ENCODE results near the gene ZSWIM3.

ZSWIM3 gene

DNA sequence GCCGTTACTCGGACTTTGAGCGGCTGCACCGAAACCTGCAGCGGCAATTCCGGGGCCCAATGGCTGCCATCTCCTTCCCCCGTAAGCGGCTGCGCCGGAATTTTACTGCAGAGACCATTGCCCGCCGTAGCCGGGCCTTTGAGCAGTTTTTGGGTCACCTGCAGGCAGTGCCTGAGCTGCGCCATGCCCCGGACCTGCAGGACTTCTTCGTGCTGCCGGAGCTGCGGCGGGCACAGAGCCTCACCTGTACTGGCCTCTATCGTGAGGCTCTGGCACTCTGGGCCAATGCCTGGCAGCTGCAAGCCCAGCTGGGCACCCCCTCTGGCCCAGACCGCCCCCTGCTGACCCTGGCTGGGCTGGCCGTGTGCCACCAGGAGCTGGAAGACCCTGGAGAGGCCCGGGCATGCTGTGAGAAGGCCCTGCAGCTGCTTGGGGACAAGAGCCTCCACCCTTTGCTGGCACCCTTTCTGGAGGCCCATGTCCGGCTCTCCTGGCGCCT is 16.7 kb upstream of the ZSWIM3 start:
- Histone ChIP-seq H3K4ac (ENCODE audit: low read length) (no peak overlapping the region), H3K14ac (ENCODE audit: low read length) (peak overlapping the region; percentile 56), H2BK120ac (ENCODE audit: low read depth, low read length) (no peak overlapping the region), H3K9me3 (replicated peaks in 1 of 2; ENCODE audit: control insufficient read depth in 2 of 2, insufficient read depth in 1 of 2, low read depth in 1 of 2, low read length in 2 of 2) (no peaks in the 10 kb centered on the region), H3K4me2 (ENCODE audit: insufficient read depth, low read length, poor library complexity, severe bottlenecking) (no peak overlapping the region), H3K27ac (replicated peaks; ENCODE audit: low read length) (no peak overlapping the region), H3K27me3 (ENCODE audit: control insufficient read depth in 3 of 3, insufficient read depth in 3 of 3, low read depth in 1 of 3, low read length in 3 of 3) (no peaks in the 10 kb centered on the region), H3K4me3 (ENCODE audit: low read length in 2 of 2) (no peak overlapping the region), H3K4me1 (ENCODE audit: control insufficient read depth in 2 of 2, insufficient read depth in 1 of 2, low read depth in 1 of 2, low read length in 2 of 2) (no peaks in the 10 kb centered on the region), H4K8ac (ENCODE audit: low read depth, low read length) (no peak overlapping the region), H3K36me3 (replicated peaks in 1 of 2; ENCODE audit: control insufficient read depth in 2 of 2, insufficient read depth in 2 of 2, low read length in 2 of 2) (peaks cover 15 to 68% of the 10 kb centered on the region in 2 donors), H2AFZ (ENCODE audit: low read length) (no peak overlapping the region), H3K18ac (ENCODE audit: low read length) (no peak overlapping the region), H3K79me1 (ENCODE audit: low read depth, low read length) (no peaks in the 10 kb centered on the region), H2BK15ac (ENCODE audit: low read length) (no peak overlapping the region), H2BK5ac (ENCODE audit: low read length) (peak overlapping the region; percentile 53), H2AK5ac (ENCODE audit: low read depth, low read length) (no peak overlapping the region), H3K23ac (ENCODE audit: low read depth, low read length, poor library complexity) (peak overlapping the region; percentile 65), H2BK12ac (ENCODE audit: low read length) (no peak overlapping the region), H3K9ac (ENCODE audit: low read depth, low read length, poor library complexity) (no peak overlapping the region), H4K91ac (ENCODE audit: low read depth, low read length, poor library complexity) (no peak overlapping the region)
- DNase-seq (ENCODE audit: low spot score) = no peak
- no CpG with 5 or more reads among the region's 25 CpGs for WGBS, 2 donors (ENCODE audit: extremely low coverage in 2 of 2, insufficient read length in 2 of 2, insufficient replicate concordance in 1 of 2)

DNA sequence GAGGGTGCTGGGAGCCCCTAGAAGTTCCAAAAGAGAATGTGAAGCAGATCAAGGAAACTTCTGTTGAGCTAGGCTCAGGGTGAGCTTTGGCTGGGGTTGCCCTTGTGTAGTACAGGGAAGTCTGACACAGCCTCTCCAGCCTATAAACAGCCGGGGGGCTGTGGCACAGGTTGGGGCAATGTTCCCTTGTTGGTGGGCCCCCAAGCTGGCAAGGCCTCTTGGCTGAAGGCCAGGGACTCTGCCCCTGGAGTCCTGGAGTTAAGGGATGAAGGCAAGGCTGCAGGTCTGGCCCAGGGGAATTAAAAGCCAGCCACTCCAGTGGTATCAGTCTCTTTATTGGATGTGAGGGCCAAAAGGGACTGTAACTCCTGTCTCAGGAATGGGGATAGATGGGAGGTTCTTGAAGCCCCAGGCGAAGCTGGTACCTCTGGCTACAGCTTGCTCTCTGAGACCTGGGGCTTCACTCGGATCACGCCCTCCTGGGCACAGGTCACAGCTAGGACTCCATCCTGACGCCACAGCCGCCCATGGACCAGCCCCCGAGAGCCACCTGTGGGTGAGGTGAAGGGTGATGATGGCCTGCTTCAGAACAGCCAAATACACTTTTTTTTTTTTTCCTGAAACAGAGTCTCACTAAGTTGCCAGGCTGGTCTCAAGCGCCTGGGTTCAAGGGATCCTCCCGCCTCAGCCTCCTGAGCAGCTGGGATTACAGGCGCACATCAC is 15.8 kb upstream of the ZSWIM3 start:
- no peak overlapping the region for H3K23ac ChIP-seq (ENCODE audit: low read depth, low read length, poor library complexity)
- no peak overlapping the region for H4K91ac ChIP-seq (ENCODE audit: low read depth, low read length, poor library complexity)
- no peak overlapping the region for H3K4ac ChIP-seq (ENCODE audit: low read length)
- no peak for DNase-seq (ENCODE audit: low spot score)
- no peak overlapping the region for H2BK15ac ChIP-seq (ENCODE audit: low read length)
- no peak overlapping the region for H2BK5ac ChIP-seq (ENCODE audit: low read length)
- H2BK12ac ChIP-seq (ENCODE audit: low read length) = no peak overlapping the region
- no CpG with 5 or more reads among the region's 10 CpGs for WGBS, 2 donors (ENCODE audit: extremely low coverage in 2 of 2, insufficient read length in 2 of 2, insufficient replicate concordance in 1 of 2)
- H2AK5ac ChIP-seq (ENCODE audit: low read depth, low read length) = no peak overlapping the region
- no peaks in the 10 kb centered on the region for H3K27me3 ChIP-seq (ENCODE audit: control insufficient read depth in 3 of 3, insufficient read depth in 3 of 3, low read depth in 1 of 3, low read length in 3 of 3)
- H3K14ac ChIP-seq (ENCODE audit: low read length) = no peak overlapping the region
- no peak overlapping the region for H4K8ac ChIP-seq (ENCODE audit: low read depth, low read length)
- no peak overlapping the region for H3K4me3 ChIP-seq (ENCODE audit: low read length in 2 of 2)
- H2AFZ ChIP-seq (ENCODE audit: low read length) = no peak overlapping the region
- H3K79me1 ChIP-seq (ENCODE audit: low read depth, low read length) = no peaks in the 10 kb centered on the region
- H3K9me3 ChIP-seq (replicated peaks in 1 of 2; ENCODE audit: control insufficient read depth in 2 of 2, insufficient read depth in 1 of 2, low read depth in 1 of 2, low read length in 2 of 2) = no peaks in the 10 kb centered on the region
- H2BK120ac ChIP-seq (ENCODE audit: low read depth, low read length) = no peak overlapping the region
- H3K4me1 ChIP-seq (ENCODE audit: control insufficient read depth in 2 of 2, insufficient read depth in 1 of 2, low read depth in 1 of 2, low read length in 2 of 2) = no peaks in the 10 kb centered on the region
- no peak overlapping the region for H3K27ac ChIP-seq (replicated peaks; ENCODE audit: low read length)
- H3K4me2 ChIP-seq (ENCODE audit: insufficient read depth, low read length, poor library complexity, severe bottlenecking) = no peak overlapping the region
- peaks cover 18 to 71% of the 10 kb centered on the region in 2 donors for H3K36me3 ChIP-seq (replicated peaks in 1 of 2; ENCODE audit: control insufficient read depth in 2 of 2, insufficient read depth in 2 of 2, low read length in 2 of 2)
- H3K9ac ChIP-seq (ENCODE audit: low read depth, low read length, poor library complexity) = no peak overlapping the region
- H3K18ac ChIP-seq (ENCODE audit: low read length) = no peak overlapping the region

DNA sequence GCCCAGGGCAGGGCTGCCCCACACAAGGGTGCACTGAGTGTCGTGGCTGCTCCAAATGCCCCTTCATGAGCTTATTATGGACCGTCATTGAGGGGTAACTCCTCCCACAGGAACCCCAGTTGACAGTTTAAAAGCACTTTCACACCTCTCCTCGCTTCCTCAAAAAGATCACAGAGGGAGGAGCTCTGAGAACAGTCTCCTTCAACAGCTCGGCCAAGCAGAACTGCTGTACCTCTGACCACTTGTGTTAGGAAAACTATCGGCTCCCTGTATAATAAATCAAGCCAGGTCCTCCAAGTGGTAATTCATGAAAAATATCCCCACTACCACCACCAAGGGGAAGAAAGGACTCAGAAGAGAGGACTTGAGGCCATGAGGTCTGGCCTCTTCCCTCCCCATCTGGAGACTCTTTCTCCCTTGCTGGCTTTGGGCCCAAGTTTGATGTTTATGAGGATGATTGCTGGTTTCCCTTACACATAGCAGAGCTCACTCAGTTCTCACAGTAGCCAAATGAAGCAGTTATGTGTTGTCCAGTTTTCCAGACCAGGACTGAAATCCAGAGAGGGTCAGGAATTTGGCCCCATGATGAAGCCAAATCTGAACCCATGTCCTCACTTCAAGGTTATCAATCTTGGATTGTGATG is 15.1 kb upstream of the ZSWIM3 start:
- no peak overlapping the region for H3K9ac ChIP-seq (ENCODE audit: low read depth, low read length, poor library complexity)
- no peak overlapping the region for H3K4me3 ChIP-seq (ENCODE audit: low read length in 2 of 2)
- H4K8ac ChIP-seq (ENCODE audit: low read depth, low read length) = no peak overlapping the region
- no peaks in the 10 kb centered on the region for H3K79me1 ChIP-seq (ENCODE audit: low read depth, low read length)
- H2BK5ac ChIP-seq (ENCODE audit: low read length) = no peak overlapping the region
- H3K4me1 ChIP-seq (ENCODE audit: control insufficient read depth in 2 of 2, insufficient read depth in 1 of 2, low read depth in 1 of 2, low read length in 2 of 2) = no peaks in the 10 kb centered on the region
- no peaks in the 10 kb centered on the region for H3K9me3 ChIP-seq (replicated peaks in 1 of 2; ENCODE audit: control insufficient read depth in 2 of 2, insufficient read depth in 1 of 2, low read depth in 1 of 2, low read length in 2 of 2)
- H2BK12ac ChIP-seq (ENCODE audit: low read length) = no peak overlapping the region
- H2AK5ac ChIP-seq (ENCODE audit: low read depth, low read length) = no peak overlapping the region
- H3K4ac ChIP-seq (ENCODE audit: low read length) = no peak overlapping the region
- peaks cover 18 to 68% of the 10 kb centered on the region in 2 donors for H3K36me3 ChIP-seq (replicated peaks in 1 of 2; ENCODE audit: control insufficient read depth in 2 of 2, insufficient read depth in 2 of 2, low read length in 2 of 2)
- no peak overlapping the region for H3K27ac ChIP-seq (replicated peaks; ENCODE audit: low read length)
- H2BK15ac ChIP-seq (ENCODE audit: low read length) = no peak overlapping the region
- DNase-seq (ENCODE audit: low spot score) = no peak
- WGBS, 2 donors (ENCODE audit: extremely low coverage in 2 of 2, insufficient read length in 2 of 2, insufficient replicate concordance in 1 of 2) = no CpG with 5 or more reads among the region's 5 CpGs
- H3K27me3 ChIP-seq (ENCODE audit: control insufficient read depth in 3 of 3, insufficient read depth in 3 of 3, low read depth in 1 of 3, low read length in 3 of 3) = no peaks in the 10 kb centered on the region
- H3K4me2 ChIP-seq (ENCODE audit: insufficient read depth, low read length, poor library complexity, severe bottlenecking) = no peak overlapping the region
- no peak overlapping the region for H3K23ac ChIP-seq (ENCODE audit: low read depth, low read length, poor library complexity)
- no peak overlapping the region for H3K18ac ChIP-seq (ENCODE audit: low read length)
- no peak overlapping the region for H2BK120ac ChIP-seq (ENCODE audit: low read depth, low read length)
- no peak overlapping the region for H4K91ac ChIP-seq (ENCODE audit: low read depth, low read length, poor library complexity)
- H2AFZ ChIP-seq (ENCODE audit: low read length) = no peak overlapping the region
- no peak overlapping the region for H3K14ac ChIP-seq (ENCODE audit: low read length)

DNA sequence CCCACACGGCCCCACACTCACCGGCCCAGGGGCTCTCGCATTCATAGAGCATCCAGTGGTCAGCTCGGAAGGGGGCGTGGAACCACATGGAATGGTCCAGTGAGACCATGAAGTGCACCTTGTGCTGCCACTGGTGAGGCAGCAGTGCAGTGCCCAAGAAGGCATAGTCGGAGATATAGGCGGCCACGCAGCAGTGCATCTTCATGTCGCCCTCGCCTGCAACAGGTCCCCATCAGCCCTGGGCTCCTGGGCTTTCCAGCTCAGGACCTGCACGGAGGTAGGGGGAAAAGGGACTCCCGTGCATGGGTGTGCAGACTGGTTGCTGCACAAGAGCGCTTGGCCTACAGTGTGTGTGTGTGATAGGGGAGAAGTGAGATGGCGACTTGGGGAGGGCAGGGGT is 13.9 kb upstream of the ZSWIM3 start:
- Histone ChIP-seq H3K27ac (replicated peaks; ENCODE audit: low read length) (no peak overlapping the region), H2BK120ac (ENCODE audit: low read depth, low read length) (no peak overlapping the region), H2AK5ac (ENCODE audit: low read depth, low read length) (no peak overlapping the region), H3K18ac (ENCODE audit: low read length) (no peak overlapping the region), H4K8ac (ENCODE audit: low read depth, low read length) (no peak overlapping the region), H2BK5ac (ENCODE audit: low read length) (no peak overlapping the region), H3K27me3 (ENCODE audit: control insufficient read depth in 3 of 3, insufficient read depth in 3 of 3, low read depth in 1 of 3, low read length in 3 of 3) (no peaks in the 10 kb centered on the region), H3K36me3 (replicated peaks in 1 of 2; ENCODE audit: control insufficient read depth in 2 of 2, insufficient read depth in 2 of 2, low read length in 2 of 2) (peaks cover 18 to 73% of the 10 kb centered on the region in 2 donors), H3K9ac (ENCODE audit: low read depth, low read length, poor library complexity) (no peak overlapping the region), H2AFZ (ENCODE audit: low read length) (no peak overlapping the region), H3K4me1 (ENCODE audit: control insufficient read depth in 2 of 2, insufficient read depth in 1 of 2, low read depth in 1 of 2, low read length in 2 of 2) (no peaks in the 10 kb centered on the region), H2BK15ac (ENCODE audit: low read length) (no peak overlapping the region), H3K23ac (ENCODE audit: low read depth, low read length, poor library complexity) (no peak overlapping the region), H3K9me3 (replicated peaks in 1 of 2; ENCODE audit: control insufficient read depth in 2 of 2, insufficient read depth in 1 of 2, low read depth in 1 of 2, low read length in 2 of 2) (no peaks in the 10 kb centered on the region), H3K79me1 (ENCODE audit: low read depth, low read length) (no peaks in the 10 kb centered on the region), H3K4me2 (ENCODE audit: insufficient read depth, low read length, poor library complexity, severe bottlenecking) (no peak overlapping the region), H2BK12ac (ENCODE audit: low read length) (no peak overlapping the region), H3K4me3 (ENCODE audit: low read length in 2 of 2) (no peak overlapping the region), H3K4ac (ENCODE audit: low read length) (no peak overlapping the region), H3K14ac (ENCODE audit: low read length) (no peak overlapping the region), H4K91ac (ENCODE audit: low read depth, low read length, poor library complexity) (no peak overlapping the region)
- no CpG with 5 or more reads among the region's 14 CpGs for WGBS, 2 donors (ENCODE audit: extremely low coverage in 2 of 2, insufficient read length in 2 of 2, insufficient replicate concordance in 1 of 2)
- DNase-seq (ENCODE audit: low spot score) = no peak

Data from neuronal stem cell (in vitro differentiated cells).